Measurements from ENCODE around the gene BOK. TPM values are rescaled to one million over a fixed set of nuclear protein-coding genes. Genes with fewer than 3 reads are reported as not detected.

The BOK gene, protein sequence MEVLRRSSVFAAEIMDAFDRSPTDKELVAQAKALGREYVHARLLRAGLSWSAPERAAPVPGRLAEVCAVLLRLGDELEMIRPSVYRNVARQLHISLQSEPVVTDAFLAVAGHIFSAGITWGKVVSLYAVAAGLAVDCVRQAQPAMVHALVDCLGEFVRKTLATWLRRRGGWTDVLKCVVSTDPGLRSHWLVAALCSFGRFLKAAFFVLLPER
- 59.5 and 127 TPM in 2 replicates for total RNA-seq

DNA sequence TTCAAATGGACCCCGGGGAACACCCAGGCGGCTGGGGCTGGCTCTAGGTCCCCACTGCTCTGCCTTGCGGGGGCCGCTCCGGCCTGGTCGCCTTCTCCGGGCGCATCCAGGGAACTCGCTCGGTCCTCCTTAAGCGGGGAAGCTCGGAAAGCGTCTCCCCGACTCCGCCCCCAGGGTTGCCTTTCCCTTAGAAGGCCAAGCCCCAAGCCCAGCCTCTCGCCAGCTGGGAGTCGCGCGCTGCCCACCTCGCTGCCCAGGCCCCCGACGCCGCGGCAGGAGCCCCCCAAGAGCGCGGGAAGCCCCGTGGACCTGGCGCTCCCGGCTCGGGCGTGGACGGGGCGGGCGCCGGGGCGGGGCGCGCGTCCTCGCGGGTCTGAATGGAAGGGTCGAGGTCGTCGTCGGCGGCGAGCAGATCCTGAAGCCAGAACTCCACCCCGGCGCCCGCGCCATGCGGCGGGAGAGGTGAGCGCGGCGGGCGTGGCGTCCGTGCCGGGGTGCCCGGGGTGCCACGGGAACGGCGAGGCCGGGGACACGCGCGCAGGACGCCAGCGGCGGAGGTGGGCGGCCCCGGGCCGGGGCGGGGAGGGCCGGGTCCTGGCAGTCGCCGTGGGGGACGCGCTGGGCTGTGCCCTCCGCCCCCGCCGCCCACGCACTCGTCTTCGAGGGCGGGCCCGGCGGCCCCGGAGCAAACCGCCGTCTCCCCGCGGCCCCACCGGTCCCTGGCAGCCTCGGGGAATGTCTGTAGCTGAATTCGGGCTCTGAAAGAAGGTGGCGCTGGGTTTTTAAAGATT, at the start of gene BOK:
TSS of gene BOK (plus strand) at position 214 of the 791 bp plus-strand sequence. CDS start 739 bp downstream, outside the sequence.

Small RNAs within 50 kb of the gene (small RNA-seq; reads per million reads assigned to genes)
- gene RNA5SP122: 0.77 reads per million, percentile 48 among the genes with 10 or more reads in this experiment

Other genes with a start within 250 kb of the BOK start
- 753 and 1,013 TPM in 2 replicates for gene HDLBP, start 243.1 kb upstream of the BOK start, total RNA-seq
- gene SEPTIN2, start 242.8 kb upstream of the BOK start, total RNA-seq: 457 and 552 TPM in 2 replicates
- 49.6 and 60.7 TPM in 2 replicates for gene FARP2, start 202.5 kb upstream of the BOK start, total RNA-seq
- gene STK25, start 50.2 kb upstream of the BOK start, total RNA-seq: 394 and 449 TPM in 2 replicates
- gene THAP4, start 78.4 kb downstream of the BOK start, total RNA-seq: 49.5 and 57.2 TPM in 2 replicates
- 72.5 and 80.1 TPM in 2 replicates for gene ATG4B, start 78.9 kb downstream of the BOK start, total RNA-seq
- 37.2 and 46.5 TPM in 2 replicates for gene DTYMK, start 128.1 kb downstream of the BOK start, total RNA-seq
- gene ING5, start 143.3 kb downstream of the BOK start, total RNA-seq: 13.7 and 19.3 TPM in 2 replicates
- gene D2HGDH, start 175.9 kb downstream of the BOK start, total RNA-seq: 11.0 and 14.0 TPM in 2 replicates
- gene GAL3ST2, start 218.1 kb downstream of the BOK start, total RNA-seq: not detected in 2 replicates

All from vein endothelial cell (primary cell).